ENCODE data around the gene FAM120A. TPM values are rescaled to one million over a fixed set of nuclear protein-coding genes. Genes with fewer than 3 reads are reported as not detected.

The FAM120A gene
- total RNA-seq, 1 donor from 2014 or later: 93.1 TPM

DNA sequence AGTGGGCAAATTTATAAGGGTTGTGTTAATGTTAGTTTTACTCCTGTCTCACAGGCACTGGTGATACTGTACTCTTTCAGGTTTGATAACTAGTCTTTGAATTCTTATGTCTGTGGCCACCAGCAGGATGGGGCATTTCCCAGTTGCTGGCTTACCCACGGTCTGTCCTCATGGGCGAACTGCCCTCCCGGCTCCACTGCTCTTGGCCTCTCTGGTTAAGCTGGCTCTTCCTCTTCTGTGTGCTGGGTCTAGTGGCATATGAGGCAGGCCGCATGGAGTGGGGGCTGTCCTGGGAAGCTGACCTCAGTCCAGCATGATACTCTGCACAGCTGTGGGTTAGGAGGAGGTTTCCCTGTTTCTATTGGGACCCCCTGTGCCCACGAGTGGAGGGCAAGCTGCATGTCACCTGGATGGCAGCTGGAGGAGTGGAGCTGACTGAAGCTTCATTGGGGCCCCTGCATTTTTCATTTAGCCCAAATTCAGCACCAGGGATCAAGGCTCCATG lies 144.4 kb downstream of the FAM120A start:
- Mint-ChIP-seq H3K4me3 (ENCODE audit: unreplicated experiment) (no peak overlapping the region), H3K4me1 (ENCODE audit: unreplicated experiment) (peaks cover 30% of the 10 kb centered on the region), H3K9me3 (ENCODE audit: unreplicated experiment) (no peaks in the 10 kb centered on the region), H3K27me3 (ENCODE audit: unreplicated experiment) (no peaks in the 10 kb centered on the region), H3K36me3 (ENCODE audit: unreplicated experiment) (peaks cover 2% of the 10 kb centered on the region), H3K27ac (ENCODE audit: unreplicated experiment) (no peak overlapping the region)
- TF ChIP-seq, protein P1, sequence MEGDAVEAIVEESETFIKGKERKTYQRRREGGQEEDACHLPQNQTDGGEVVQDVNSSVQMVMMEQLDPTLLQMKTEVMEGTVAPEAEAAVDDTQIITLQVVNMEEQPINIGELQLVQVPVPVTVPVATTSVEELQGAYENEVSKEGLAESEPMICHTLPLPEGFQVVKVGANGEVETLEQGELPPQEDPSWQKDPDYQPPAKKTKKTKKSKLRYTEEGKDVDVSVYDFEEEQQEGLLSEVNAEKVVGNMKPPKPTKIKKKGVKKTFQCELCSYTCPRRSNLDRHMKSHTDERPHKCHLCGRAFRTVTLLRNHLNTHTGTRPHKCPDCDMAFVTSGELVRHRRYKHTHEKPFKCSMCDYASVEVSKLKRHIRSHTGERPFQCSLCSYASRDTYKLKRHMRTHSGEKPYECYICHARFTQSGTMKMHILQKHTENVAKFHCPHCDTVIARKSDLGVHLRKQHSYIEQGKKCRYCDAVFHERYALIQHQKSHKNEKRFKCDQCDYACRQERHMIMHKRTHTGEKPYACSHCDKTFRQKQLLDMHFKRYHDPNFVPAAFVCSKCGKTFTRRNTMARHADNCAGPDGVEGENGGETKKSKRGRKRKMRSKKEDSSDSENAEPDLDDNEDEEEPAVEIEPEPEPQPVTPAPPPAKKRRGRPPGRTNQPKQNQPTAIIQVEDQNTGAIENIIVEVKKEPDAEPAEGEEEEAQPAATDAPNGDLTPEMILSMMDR (IDR thresholded peaks at IDR 0.05): no peak
- DNase-seq (ENCODE audit: extremely low spot score, unreplicated experiment): no peak

DNA sequence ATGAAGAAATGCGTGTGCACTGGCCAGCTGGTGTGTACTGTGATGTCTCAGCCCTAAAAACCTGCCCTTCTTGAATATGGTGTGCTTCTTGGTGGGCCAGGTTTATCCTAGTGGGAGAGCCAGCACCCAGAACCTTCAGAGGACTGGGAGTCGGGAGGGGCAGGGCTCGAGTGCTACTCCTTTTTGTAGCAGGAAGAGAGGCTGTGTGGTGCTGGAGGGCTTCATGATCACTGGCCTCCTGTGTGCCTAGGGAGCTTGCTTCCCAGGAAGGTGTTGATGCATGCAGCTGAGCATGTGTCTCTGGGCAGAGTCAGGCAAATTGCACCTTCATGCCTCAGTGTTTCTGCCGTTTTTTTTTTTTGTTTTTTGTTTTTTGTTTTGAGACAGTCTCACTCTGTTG lies 144.9 kb downstream of the FAM120A start:
- no peaks in the 10 kb centered on the region for H3K9me3 Mint-ChIP-seq (ENCODE audit: unreplicated experiment)
- H3K4me1 Mint-ChIP-seq (ENCODE audit: unreplicated experiment): peaks cover 34% of the 10 kb centered on the region
- no peak overlapping the region for H3K4me3 Mint-ChIP-seq (ENCODE audit: unreplicated experiment)
- DNase-seq (ENCODE audit: extremely low spot score, unreplicated experiment): peak; percentile 66
- H3K27ac Mint-ChIP-seq (ENCODE audit: unreplicated experiment): no peak overlapping the region
- no peaks in the 10 kb centered on the region for H3K27me3 Mint-ChIP-seq (ENCODE audit: unreplicated experiment)
- peaks cover 2% of the 10 kb centered on the region for H3K36me3 Mint-ChIP-seq (ENCODE audit: unreplicated experiment)
- TF ChIP-seq, protein P1 (IDR thresholded peaks at IDR 0.05): no peak

DNA sequence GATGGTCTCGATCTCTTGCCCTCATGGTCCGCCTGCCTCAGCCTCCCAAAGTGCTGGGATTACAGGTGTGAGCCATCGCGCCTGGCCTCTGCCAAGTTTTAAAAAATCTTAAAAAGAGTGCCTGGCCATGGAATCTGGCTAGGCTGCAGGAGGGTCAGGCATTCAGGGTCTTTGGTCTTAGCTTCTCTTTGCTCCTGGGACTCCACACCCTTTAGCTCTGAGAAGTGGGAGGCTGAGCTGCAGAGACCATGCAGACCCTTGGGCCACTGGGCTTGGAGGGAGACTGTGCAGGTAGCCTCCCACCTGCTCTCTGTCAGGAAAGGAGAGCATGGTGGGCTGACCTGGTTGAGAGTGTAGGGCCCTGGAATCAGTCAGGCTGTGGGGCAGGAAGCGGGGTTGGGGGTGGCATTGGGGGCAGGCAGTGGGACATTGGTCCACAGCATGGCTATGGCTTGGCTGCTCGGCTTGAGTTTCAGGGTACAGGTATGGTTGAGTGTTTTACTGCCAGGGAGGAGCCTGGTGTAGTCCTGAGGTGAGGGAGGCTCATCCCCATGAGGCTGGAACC lies 145.7 kb downstream of the FAM120A start:
- no peaks in the 10 kb centered on the region for H3K9me3 Mint-ChIP-seq (ENCODE audit: unreplicated experiment)
- DNase-seq (ENCODE audit: extremely low spot score, unreplicated experiment): no peak
- H3K4me1 Mint-ChIP-seq (ENCODE audit: unreplicated experiment): peaks cover 34% of the 10 kb centered on the region
- TF ChIP-seq, protein P1 (IDR thresholded peaks at IDR 0.05): no peak
- H3K36me3 Mint-ChIP-seq (ENCODE audit: unreplicated experiment): peaks cover 2% of the 10 kb centered on the region
- no peak overlapping the region for H3K27ac Mint-ChIP-seq (ENCODE audit: unreplicated experiment)
- H3K4me3 Mint-ChIP-seq (ENCODE audit: unreplicated experiment): no peak overlapping the region
- no peaks in the 10 kb centered on the region for H3K27me3 Mint-ChIP-seq (ENCODE audit: unreplicated experiment)

DNA sequence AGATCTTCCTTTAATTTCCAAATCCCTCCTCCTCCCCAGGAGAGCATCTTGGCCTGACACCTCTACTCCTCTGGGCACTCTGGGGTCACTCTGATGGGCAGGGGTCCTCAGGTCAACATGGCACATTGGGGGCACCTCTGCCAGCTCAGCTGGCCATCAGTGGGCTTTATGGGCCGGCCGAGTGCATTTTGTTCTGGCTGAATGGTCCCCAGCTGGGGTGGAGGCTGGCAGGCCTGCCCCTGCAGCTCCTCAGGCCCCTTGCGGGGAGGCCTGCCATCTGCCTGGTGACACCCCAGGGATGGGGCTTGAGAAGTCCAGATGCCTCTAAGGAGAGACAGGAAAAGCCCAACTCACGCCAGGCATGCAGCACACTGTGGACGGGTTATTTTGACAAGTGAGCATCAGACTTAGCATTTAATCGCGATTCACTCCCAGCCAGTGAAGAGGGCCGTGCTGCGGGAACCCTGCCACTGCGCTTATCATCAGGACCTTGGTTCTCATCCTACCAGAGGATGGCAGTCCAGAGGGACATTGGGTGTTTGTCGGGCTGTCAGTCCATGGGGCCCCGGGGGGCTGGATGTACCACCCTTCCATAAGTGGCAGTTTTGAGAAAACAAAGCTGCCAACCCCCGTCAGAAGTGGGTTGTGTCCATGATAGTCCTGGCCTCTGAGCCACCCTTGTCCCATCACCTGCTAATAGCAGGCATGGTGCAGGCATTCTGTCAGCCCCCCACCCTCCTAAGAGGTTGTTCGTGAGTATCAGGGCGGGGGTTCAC lies 146.6 kb downstream of the FAM120A start:
- peaks cover 2% of the 10 kb centered on the region for H3K36me3 Mint-ChIP-seq (ENCODE audit: unreplicated experiment)
- no peak overlapping the region for H3K4me3 Mint-ChIP-seq (ENCODE audit: unreplicated experiment)
- H3K4me1 Mint-ChIP-seq (ENCODE audit: unreplicated experiment): peaks cover 35% of the 10 kb centered on the region
- no peak overlapping the region for H3K27ac Mint-ChIP-seq (ENCODE audit: unreplicated experiment)
- H3K9me3 Mint-ChIP-seq (ENCODE audit: unreplicated experiment): no peaks in the 10 kb centered on the region
- TF ChIP-seq, protein P1 (IDR thresholded peaks at IDR 0.05): no peak
- no peaks in the 10 kb centered on the region for H3K27me3 Mint-ChIP-seq (ENCODE audit: unreplicated experiment)
- no peak for DNase-seq (ENCODE audit: extremely low spot score, unreplicated experiment)

DNA sequence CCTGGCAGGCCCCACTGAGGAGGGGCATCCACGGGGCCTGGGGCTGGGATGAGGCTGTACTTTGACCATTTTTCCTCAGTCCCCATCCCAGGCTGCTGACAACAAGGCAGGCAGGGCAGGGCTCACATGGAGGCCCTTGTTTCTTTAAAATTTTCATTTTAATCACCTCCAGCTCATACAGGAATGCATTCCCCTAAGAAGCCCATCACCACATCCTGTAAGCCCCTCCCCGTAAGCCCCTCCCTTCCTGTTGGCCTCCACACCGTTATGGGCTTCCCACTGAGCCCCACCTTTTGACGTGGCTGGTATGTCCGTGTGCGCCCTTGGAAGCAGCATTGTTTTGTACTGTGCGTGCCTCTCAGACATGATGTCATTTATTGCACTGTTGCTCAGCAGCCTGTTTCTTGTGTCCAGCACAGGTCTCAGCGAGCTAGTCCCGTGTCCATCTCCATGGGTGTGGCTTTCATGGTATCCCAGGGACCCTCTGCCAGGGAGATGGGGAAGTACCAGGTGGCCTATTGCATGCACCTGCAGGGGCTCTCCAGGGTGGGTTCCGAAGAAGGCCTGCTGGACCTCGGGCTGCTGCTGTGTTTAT lies 147.3 kb downstream of the FAM120A start:
- H3K27me3 Mint-ChIP-seq (ENCODE audit: unreplicated experiment): no peaks in the 10 kb centered on the region
- H3K4me3 Mint-ChIP-seq (ENCODE audit: unreplicated experiment): no peak overlapping the region
- no peak for DNase-seq (ENCODE audit: extremely low spot score, unreplicated experiment)
- TF ChIP-seq, protein P1 (IDR thresholded peaks at IDR 0.05): no peak
- peaks cover 2% of the 10 kb centered on the region for H3K36me3 Mint-ChIP-seq (ENCODE audit: unreplicated experiment)
- no peaks in the 10 kb centered on the region for H3K9me3 Mint-ChIP-seq (ENCODE audit: unreplicated experiment)
- H3K4me1 Mint-ChIP-seq (ENCODE audit: unreplicated experiment): peaks cover 30% of the 10 kb centered on the region
- no peak overlapping the region for H3K27ac Mint-ChIP-seq (ENCODE audit: unreplicated experiment)
